ENCODE data around the gene TTC16.

The TTC16 gene

DNA sequence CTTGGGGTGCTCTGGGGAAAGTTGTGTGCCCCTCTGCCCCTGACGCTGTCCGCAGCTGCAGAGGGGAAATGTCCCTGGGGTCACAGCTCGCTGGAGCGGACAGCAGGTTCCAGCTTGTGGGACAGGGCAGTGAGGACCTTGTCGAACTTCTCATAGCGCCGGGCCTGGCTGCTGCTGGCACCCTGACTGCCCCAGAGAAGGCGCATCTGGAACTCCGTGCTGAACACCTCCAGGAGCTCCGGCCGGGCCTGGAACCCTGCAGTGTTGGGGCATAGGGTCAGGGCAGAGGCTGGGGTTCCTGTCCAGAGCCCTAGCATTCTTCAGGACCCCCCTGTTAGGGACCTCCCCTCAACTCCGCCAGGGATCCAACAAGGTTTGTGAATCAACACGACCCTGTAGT is 22.8 kb downstream of the TTC16 start:
- H3K27ac ChIP-seq (ENCODE audit: insufficient read depth in 1 of 2, low read depth in 1 of 2, low read length in 2 of 2, poor library complexity in 1 of 2, severe bottlenecking in 2 of 2): no peak overlapping the region
- H3K9me3 ChIP-seq (ENCODE audit: control extremely low read depth in 1 of 5, control insufficient read depth in 4 of 5, insufficient read depth in 2 of 5, low read depth in 1 of 5, low read length in 4 of 5): no peaks in the 10 kb centered on the region
- DNase-seq: no peak
- H3K4me1 ChIP-seq (ENCODE audit: control extremely low read depth in 1 of 4, control insufficient read depth in 4 of 4, insufficient read depth in 4 of 4, low read length in 3 of 4): peaks cover 0 to 17% (median 15%) of the 10 kb centered on the region in 4 experiments
- H3K27me3 ChIP-seq (replicated peaks in 2 of 5; ENCODE audit: control insufficient read depth in 4 of 5, insufficient read depth in 5 of 5, low read length in 4 of 5): no peaks in the 10 kb centered on the region
- 100% methylated on average over 11 of the region's 13 CpGs for WGBS (ENCODE audit: insufficient coverage)
- POLR2A ChIA-PET: no interaction called here
- CTCF ChIA-PET: no interaction called here
- peaks cover 9 to 56% (median 33%) of the 10 kb centered on the region in 4 experiments for H3K36me3 ChIP-seq (ENCODE audit: control insufficient read depth in 4 of 4, insufficient read depth in 4 of 4, low read length in 3 of 4)
- H3K4me3 ChIP-seq (ENCODE audit: control insufficient read depth in 1 of 7, extremely low read depth in 1 of 7, insufficient read depth in 4 of 7, low read depth in 2 of 7, low read length in 6 of 7): no peak overlapping the region

DNA sequence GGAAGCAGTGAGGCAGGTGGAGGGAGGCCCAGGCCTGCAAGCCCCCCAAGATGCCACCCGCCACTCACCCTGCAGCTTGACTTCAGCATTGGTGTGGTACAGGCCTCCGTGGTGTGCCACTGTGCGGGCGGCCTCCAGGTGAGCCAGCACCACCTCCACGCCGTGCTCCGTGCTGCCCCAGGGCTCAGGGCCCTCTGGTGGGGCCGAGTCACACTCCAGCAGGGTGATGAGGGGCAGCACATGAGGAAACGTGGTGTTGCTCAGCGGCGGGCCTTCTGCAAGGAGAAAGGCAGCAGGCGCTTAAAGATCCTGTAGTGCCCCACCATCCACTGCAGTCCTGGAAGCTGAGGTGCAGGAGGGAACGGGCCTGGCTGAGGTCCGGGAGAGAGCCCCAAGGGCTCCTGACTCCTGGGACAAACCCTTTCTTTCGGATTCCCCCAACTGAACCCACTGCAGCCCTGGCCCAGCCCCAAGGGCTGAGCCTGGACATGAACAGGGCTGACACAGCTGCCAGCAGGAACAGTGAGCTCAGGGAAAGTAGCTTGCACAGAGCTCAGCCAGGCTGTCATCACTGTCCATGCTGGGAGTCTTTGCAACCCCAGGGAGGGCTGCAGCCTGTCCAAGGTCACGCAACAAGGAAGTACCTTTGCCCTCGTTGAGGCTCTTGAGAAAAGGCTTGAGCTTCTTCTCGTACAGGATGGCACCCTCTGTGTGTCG is 23.9 kb downstream of the TTC16 start:
- H3K4me3 ChIP-seq (ENCODE audit: control insufficient read depth in 1 of 7, extremely low read depth in 1 of 7, insufficient read depth in 4 of 7, low read depth in 2 of 7, low read length in 6 of 7): no peak overlapping the region
- no peaks in the 10 kb centered on the region for H3K9me3 ChIP-seq (ENCODE audit: control extremely low read depth in 1 of 5, control insufficient read depth in 4 of 5, insufficient read depth in 2 of 5, low read depth in 1 of 5, low read length in 4 of 5)
- peaks cover 12 to 66% (median 40%) of the 10 kb centered on the region in 4 experiments for H3K36me3 ChIP-seq (ENCODE audit: control insufficient read depth in 4 of 4, insufficient read depth in 4 of 4, low read length in 3 of 4)
- ChIA-PET POLR2A (no interaction called here), CTCF (interaction anchor here (0.8 to 1.8 kb wide), 4 partner anchors 22 to 181 kb away, joined by 3 to 8 read pairs (median 4); partner anchors contain the start of gene CDK9)
- H3K27me3 ChIP-seq (replicated peaks in 2 of 5; ENCODE audit: control insufficient read depth in 4 of 5, insufficient read depth in 5 of 5, low read length in 4 of 5): no peaks in the 10 kb centered on the region
- peak overlapping the region in 1 of 2 experiments; percentile 14 for H3K27ac ChIP-seq (ENCODE audit: insufficient read depth in 1 of 2, low read depth in 1 of 2, low read length in 2 of 2, poor library complexity in 1 of 2, severe bottlenecking in 2 of 2)
- WGBS (ENCODE audit: insufficient coverage): 98% methylated on average over 15 of the region's 19 CpGs
- no peak for DNase-seq
- H3K4me1 ChIP-seq (ENCODE audit: control extremely low read depth in 1 of 4, control insufficient read depth in 4 of 4, insufficient read depth in 4 of 4, low read length in 3 of 4): peaks cover 0 to 9% (median 7%) of the 10 kb centered on the region in 4 experiments

GRCh38 chr9:127741831-127742434 is 26.1 kb downstream of the TTC16 start:
- WGBS (ENCODE audit: insufficient coverage): 98% methylated on average over 33 of the region's 38 CpGs
- Histone ChIP-seq H3K4me1 (ENCODE audit: control extremely low read depth in 1 of 4, control insufficient read depth in 4 of 4, insufficient read depth in 4 of 4, low read length in 3 of 4) (no peaks in the 10 kb centered on the region), H3K36me3 (ENCODE audit: control insufficient read depth in 4 of 4, insufficient read depth in 4 of 4, low read length in 3 of 4) (peaks cover 19 to 81% (median 55%) of the 10 kb centered on the region in 4 experiments), H3K27ac (ENCODE audit: insufficient read depth in 1 of 2, low read depth in 1 of 2, low read length in 2 of 2, poor library complexity in 1 of 2, severe bottlenecking in 2 of 2) (no peak overlapping the region), H3K9me3 (ENCODE audit: control extremely low read depth in 1 of 5, control insufficient read depth in 4 of 5, insufficient read depth in 2 of 5, low read depth in 1 of 5, low read length in 4 of 5) (no peaks in the 10 kb centered on the region), H3K4me3 (ENCODE audit: control insufficient read depth in 1 of 7, extremely low read depth in 1 of 7, insufficient read depth in 4 of 7, low read depth in 2 of 7, low read length in 6 of 7) (no peak overlapping the region), H3K27me3 (replicated peaks in 2 of 5; ENCODE audit: control insufficient read depth in 4 of 5, insufficient read depth in 5 of 5, low read length in 4 of 5) (no peaks in the 10 kb centered on the region)
- no peak for DNase-seq
- ChIA-PET POLR2A (no interaction called here), CTCF (interaction anchor here (1.1 to 1.3 kb wide), 2 partner anchors 29 to 37 kb away, joined by 4 to 5 read pairs; partner anchors contain the start of gene SH2D3C)

- Histone ChIP-seq H3K27ac (ENCODE audit: insufficient read depth in 1 of 2, low read depth in 1 of 2, low read length in 2 of 2, poor library complexity in 1 of 2, severe bottlenecking in 2 of 2) (no peak overlapping the region), H3K9me3 (ENCODE audit: control extremely low read depth in 1 of 5, control insufficient read depth in 4 of 5, insufficient read depth in 2 of 5, low read depth in 1 of 5, low read length in 4 of 5) (no peaks in the 10 kb centered on the region), H3K4me3 (ENCODE audit: control insufficient read depth in 1 of 7, extremely low read depth in 1 of 7, insufficient read depth in 4 of 7, low read depth in 2 of 7, low read length in 6 of 7) (no peak overlapping the region), H3K4me1 (ENCODE audit: control extremely low read depth in 1 of 4, control insufficient read depth in 4 of 4, insufficient read depth in 4 of 4, low read length in 3 of 4) (no peaks in the 10 kb centered on the region), H3K36me3 (ENCODE audit: control insufficient read depth in 4 of 4, insufficient read depth in 4 of 4, low read length in 3 of 4) (peaks cover 19 to 87% (median 61%) of the 10 kb centered on the region in 4 experiments), H3K27me3 (replicated peaks in 2 of 5; ENCODE audit: control insufficient read depth in 4 of 5, insufficient read depth in 5 of 5, low read length in 4 of 5) (no peaks in the 10 kb centered on the region)
- POLR2A ChIA-PET: no interaction called here
- WGBS (ENCODE audit: insufficient coverage): 97% methylated on average over 32 of the region's 33 CpGs
- CTCF ChIA-PET: interaction anchor here (1.1 to 1.3 kb wide), 2 partner anchors 28 to 36 kb away, joined by 4 to 5 read pairs; partner anchors contain the start of gene SH2D3C
- peak in 1 of 3 donors; percentile 27 for DNase-seq
Measured at GRCh38 chr9:127742435-127743088, 26.7 kb downstream of the TTC16 start.

GRCh38 chr9:127744398-127745110 is 28.7 kb downstream of the TTC16 start:
- Histone ChIP-seq H3K27me3 (replicated peaks in 2 of 5; ENCODE audit: control insufficient read depth in 4 of 5, insufficient read depth in 5 of 5, low read length in 4 of 5) (no peaks in the 10 kb centered on the region), H3K4me1 (ENCODE audit: control extremely low read depth in 1 of 4, control insufficient read depth in 4 of 4, insufficient read depth in 4 of 4, low read length in 3 of 4) (no peaks in the 10 kb centered on the region), H3K27ac (ENCODE audit: insufficient read depth in 1 of 2, low read depth in 1 of 2, low read length in 2 of 2, poor library complexity in 1 of 2, severe bottlenecking in 2 of 2) (no peak overlapping the region), H3K4me3 (ENCODE audit: control insufficient read depth in 1 of 7, extremely low read depth in 1 of 7, insufficient read depth in 4 of 7, low read depth in 2 of 7, low read length in 6 of 7) (no peak overlapping the region), H3K36me3 (ENCODE audit: control insufficient read depth in 4 of 4, insufficient read depth in 4 of 4, low read length in 3 of 4) (peaks cover 24 to 90% (median 68%) of the 10 kb centered on the region in 4 experiments), H3K9me3 (ENCODE audit: control extremely low read depth in 1 of 5, control insufficient read depth in 4 of 5, insufficient read depth in 2 of 5, low read depth in 1 of 5, low read length in 4 of 5) (no peaks in the 10 kb centered on the region)
- no peak for DNase-seq
- POLR2A ChIA-PET: interaction anchor here (0.5 to 0.6 kb wide), 4 partner anchors 9 to 771 kb away, joined by 3 read pairs; partner anchors contain the start of gene TOR2A
- WGBS (ENCODE audit: insufficient coverage): 96% methylated on average over 10 of the region's 19 CpGs
- CTCF ChIA-PET: interaction anchor here (0.8 to 2.4 kb wide), 5 partner anchors 7 to 40 kb away, joined by 3 to 13 read pairs (median 4); partner anchors contain the start of gene TOR2A

DNA sequence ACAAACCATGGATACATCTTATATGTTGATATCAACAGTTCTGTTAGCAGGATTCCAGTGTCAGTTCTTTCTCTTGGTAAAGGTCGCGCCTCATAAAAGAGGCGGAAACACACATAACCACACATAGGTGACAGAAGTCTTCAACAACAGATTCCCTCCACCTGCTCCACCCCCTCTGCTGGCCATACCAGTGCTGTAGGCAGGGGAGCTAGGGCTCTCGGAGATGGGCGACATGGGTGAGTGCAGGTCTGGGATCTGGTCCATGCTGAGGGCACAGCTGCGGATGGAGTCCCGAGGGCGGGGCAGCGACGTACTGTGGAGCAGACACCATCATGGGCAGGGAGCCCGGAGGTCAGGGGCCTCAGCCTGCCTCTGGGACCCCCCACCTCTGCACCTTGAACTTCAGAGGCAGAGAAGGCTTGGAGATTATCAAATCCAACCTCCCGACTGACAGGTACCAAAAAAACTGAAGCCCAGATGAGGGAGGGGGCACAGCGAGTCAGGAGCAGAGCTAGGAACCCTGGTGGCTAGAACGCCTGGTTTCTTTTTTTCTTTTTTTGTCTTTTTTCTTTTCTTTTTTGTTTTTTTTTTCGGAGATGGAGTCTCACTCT is 31.2 kb downstream of the TTC16 start:
- Histone ChIP-seq H3K4me1 (ENCODE audit: control extremely low read depth in 1 of 4, control insufficient read depth in 4 of 4, insufficient read depth in 4 of 4, low read length in 3 of 4) (no peaks in the 10 kb centered on the region), H3K36me3 (ENCODE audit: control insufficient read depth in 4 of 4, insufficient read depth in 4 of 4, low read length in 3 of 4) (peaks cover 31 to 88% (median 74%) of the 10 kb centered on the region in 4 experiments), H3K9me3 (ENCODE audit: control extremely low read depth in 1 of 5, control insufficient read depth in 4 of 5, insufficient read depth in 2 of 5, low read depth in 1 of 5, low read length in 4 of 5) (no peaks in the 10 kb centered on the region), H3K4me3 (ENCODE audit: control insufficient read depth in 1 of 7, extremely low read depth in 1 of 7, insufficient read depth in 4 of 7, low read depth in 2 of 7, low read length in 6 of 7) (no peak overlapping the region), H3K27me3 (replicated peaks in 2 of 5; ENCODE audit: control insufficient read depth in 4 of 5, insufficient read depth in 5 of 5, low read length in 4 of 5) (no peaks in the 10 kb centered on the region), H3K27ac (ENCODE audit: insufficient read depth in 1 of 2, low read depth in 1 of 2, low read length in 2 of 2, poor library complexity in 1 of 2, severe bottlenecking in 2 of 2) (no peak overlapping the region)
- 96% methylated on average over 12 of the region's 15 CpGs for WGBS (ENCODE audit: insufficient coverage)
- DNase-seq: no peak
- ChIA-PET CTCF (interaction anchor here (1.4 kb wide), 2 partner anchors 9 to 37 kb away, joined by 3 to 6 read pairs; no protein-coding TSS in a partner anchor), POLR2A (interaction anchor here (0.6 kb wide), 1 partner anchor 39 kb away, joined by 3 read pairs; the partner anchor contains the start of gene CDK9)
